GM23338 (cell line): ENCODE results near the gene DDT.
"Not testable (repeated sequence)": the region's sequence is repeated elsewhere in the genome, so short reads cannot be mapped to it uniquely, and the experiment has no call there.

ENCODE experiments used
- CREB1 ChIP-seq: fragments of 250-450 bp; sonication (Bioruptor Pico); IDR thresholded peaks from 2 replicates; pipeline ENCODE4 v1.5.0; 2020; ENCODE audit warnings: low read depth, mild to moderate bottlenecking, moderate library complexity
- CTCF ChIP-seq, 2 experiments: fragments of 200-600 bp in 1 of 2; sonication (generic) in 1 of 2; conservative IDR thresholded peaks; 2 replicates each; pipeline versions ENCODE4 v1.5.1 to v1.6.1; 2016 to 2017; ENCODE audit warnings: antibody characterized with exemption in 2 of 2, low read depth in 2 of 2, mild to moderate bottlenecking in 2 of 2, moderate library complexity in 1 of 2
- ETS1 ChIP-seq: IDR thresholded peaks from 2 replicates; pipeline ENCODE4 v1.6.1; 2016; ENCODE audit warnings: antibody characterized with exemption
- EZH2 ChIP-seq: fragments of 200-600 bp; sonication (generic); IDR thresholded peaks from one replicate; pipeline ENCODE4 v1.8.0; 2017; ENCODE audit warnings: antibody characterized with exemption, mild to moderate bottlenecking, low read depth; ENCODE audit not compliant: unreplicated experiment
- EZH2phosphoT487 ChIP-seq: fragments of 200-600 bp; sonication (generic); IDR thresholded peaks from one replicate; pipeline ENCODE4 v1.8.1; 2018; ENCODE audit warnings: antibody characterized with exemption; ENCODE audit not compliant: unreplicated experiment
- JUNB ChIP-seq: IDR thresholded peaks from one replicate; pipeline ENCODE4 v1.6.1; 2016; ENCODE audit warnings: antibody characterized with exemption; ENCODE audit not compliant: unreplicated experiment
- NANOG ChIP-seq: IDR thresholded peaks from 2 replicates; pipeline ENCODE4 v1.6.1; 2016; ENCODE audit warnings: antibody characterized with exemption, borderline replicate concordance
- POLR2AphosphoS5 ChIP-seq: IDR thresholded peaks from 2 replicates; pipeline ENCODE4 v1.6.1; 2016; ENCODE audit warnings: antibody characterized with exemption, low read depth
- REST ChIP-seq: IDR thresholded peaks from one replicate; pipeline ENCODE4 v1.6.1; 2018; ENCODE audit warnings: antibody characterized with exemption; ENCODE audit not compliant: unreplicated experiment
- STAT1 ChIP-seq: IDR thresholded peaks from one replicate; pipeline ENCODE4 v1.6.1; 2016; ENCODE audit warnings: antibody characterized with exemption; ENCODE audit not compliant: unreplicated experiment
- ZNF114 ChIP-seq: fragments of 250-450 bp; sonication (Bioruptor Pico); IDR thresholded peaks from 2 replicates; pipeline ENCODE4 v1.5.0; 2020; ENCODE audit warnings: mild to moderate bottlenecking, moderate library complexity
- ZNF331 ChIP-seq: fragments of 250-450 bp; sonication (Bioruptor Pico); IDR thresholded peaks from 2 replicates; pipeline ENCODE4 v1.5.0; 2020; ENCODE audit warnings: low read depth, mild to moderate bottlenecking, moderate library complexity

GRCh38 chr22:23980567-23980966 lies 6.3 kb upstream of the DDT start:
- TF ChIP-seq EZH2; EZH2phosphoT487; CTCF (conservative IDR thresholded peaks at IDR 0.05; ENCODE audit: low read depth in 2 of 2); CREB1 (CRISPR knock-in tag); JUNB; NANOG; REST; POLR2AphosphoS5; STAT1; ZNF331 (CRISPR knock-in tag); ZNF114 (CRISPR knock-in tag); ETS1: not testable (repeated sequence)
